Neural progenitor cell (in vitro differentiated cells): ENCODE data around the gene TMEM175.

Experiments used
- EZH2 ChIP-seq: fragments of 200-600 bp; sonication (generic); IDR thresholded peaks from 2 replicates; pipeline ENCODE4 v1.6.1; 2017; ENCODE audit warnings: antibody characterized with exemption, mild to moderate bottlenecking, moderate library complexity
- EZH2phosphoT487 ChIP-seq: fragments of 200-600 bp; sonication (generic); IDR thresholded peaks from 2 replicates; pipeline ENCODE4 v1.6.1; 2017; ENCODE audit warnings: antibody characterized with exemption
- TF ChIP-seq, protein P1 (sequence below): fragments of 200-600 bp; sonication (generic); IDR thresholded peaks from 2 replicates; pipeline ENCODE4 v1.5.1; 2017; ENCODE audit warnings: antibody characterized with exemption, mild to moderate bottlenecking

DNA sequence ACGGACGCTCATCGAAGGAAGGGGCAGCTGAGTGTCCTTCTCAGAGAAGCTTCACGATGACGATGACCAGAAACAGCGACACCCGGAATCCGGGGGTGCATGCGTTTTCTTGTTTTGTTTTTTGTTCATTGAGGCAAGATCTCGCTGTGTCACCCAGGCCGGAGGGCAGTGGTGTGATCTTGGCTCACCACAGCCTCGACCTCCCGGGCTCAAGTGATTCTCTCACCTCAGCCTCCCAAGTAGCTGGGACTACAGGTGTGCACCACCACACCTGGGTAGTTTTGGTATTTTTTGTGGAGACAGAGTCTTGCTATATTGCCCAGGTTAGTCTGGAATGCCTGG, 21.3 kb downstream of the TMEM175 start:
- TF ChIP-seq, protein P1, sequence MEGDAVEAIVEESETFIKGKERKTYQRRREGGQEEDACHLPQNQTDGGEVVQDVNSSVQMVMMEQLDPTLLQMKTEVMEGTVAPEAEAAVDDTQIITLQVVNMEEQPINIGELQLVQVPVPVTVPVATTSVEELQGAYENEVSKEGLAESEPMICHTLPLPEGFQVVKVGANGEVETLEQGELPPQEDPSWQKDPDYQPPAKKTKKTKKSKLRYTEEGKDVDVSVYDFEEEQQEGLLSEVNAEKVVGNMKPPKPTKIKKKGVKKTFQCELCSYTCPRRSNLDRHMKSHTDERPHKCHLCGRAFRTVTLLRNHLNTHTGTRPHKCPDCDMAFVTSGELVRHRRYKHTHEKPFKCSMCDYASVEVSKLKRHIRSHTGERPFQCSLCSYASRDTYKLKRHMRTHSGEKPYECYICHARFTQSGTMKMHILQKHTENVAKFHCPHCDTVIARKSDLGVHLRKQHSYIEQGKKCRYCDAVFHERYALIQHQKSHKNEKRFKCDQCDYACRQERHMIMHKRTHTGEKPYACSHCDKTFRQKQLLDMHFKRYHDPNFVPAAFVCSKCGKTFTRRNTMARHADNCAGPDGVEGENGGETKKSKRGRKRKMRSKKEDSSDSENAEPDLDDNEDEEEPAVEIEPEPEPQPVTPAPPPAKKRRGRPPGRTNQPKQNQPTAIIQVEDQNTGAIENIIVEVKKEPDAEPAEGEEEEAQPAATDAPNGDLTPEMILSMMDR: no peak
- TF ChIP-seq EZH2 (no peak), EZH2phosphoT487 (no peak)
